ENCODE measurements around the gene SLC51B.

DNA sequence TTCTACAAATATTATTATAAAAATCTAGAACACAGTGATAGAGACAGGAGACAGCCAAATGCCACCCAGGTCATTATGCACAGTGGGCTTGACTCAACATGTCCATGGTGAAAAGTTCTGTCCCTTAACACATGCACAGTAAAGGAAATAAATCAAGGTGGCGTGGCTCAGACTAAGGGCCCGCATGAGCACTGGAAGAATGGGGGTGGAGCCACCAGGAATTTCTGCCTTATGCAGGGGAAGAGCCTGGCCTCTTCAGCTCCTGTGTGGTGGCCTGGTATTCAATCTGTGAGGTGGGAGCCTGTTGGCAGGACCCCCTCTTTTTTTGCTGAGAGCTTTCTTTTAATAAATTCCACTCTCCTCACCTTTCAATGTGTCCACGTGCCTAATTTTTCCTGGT lies 38.3 kb upstream of the SLC51B start:
- TF ChIP-seq POLR2A (IDR thresholded peaks at IDR 0.05; ENCODE audit: low read length) (no peak), GATA1 (IDR thresholded peaks at IDR 0.05; ENCODE audit: low read depth, low read length) (no peak)

Measured in erythroblast (primary cell).